ENCODE measurements around the gene ANTXR1. TPM values are rescaled to one million over a fixed set of nuclear protein-coding genes. Genes with fewer than 3 reads are reported as not detected.

Gene ANTXR1
- total RNA-seq, 2 donors from 2014 or later = 0.40 TPM; not detected in 1

GRCh38 chr2:69095305-69095704 is 82.3 kb downstream of the ANTXR1 start:
- Mint-ChIP-seq H3K9me3 (no peaks in the 10 kb centered on the region), H3K27me3 (peaks cover 12 to 41% of the 10 kb centered on the region in 2 donors), H3K4me1 (ENCODE audit: low read depth in 2 of 2) (no peaks in the 10 kb centered on the region), H3K4me3 (no peak overlapping the region), H3K36me3 (no peaks in the 10 kb centered on the region), H3K27ac (no peak overlapping the region)
- no peak for DNase-seq (ENCODE audit: low spot score)
- no peak for ATAC-seq

GRCh38 chr2:69096326-69097095 is 83.5 kb downstream of the ANTXR1 start:
- Mint-ChIP-seq H3K27ac (no peak overlapping the region), H3K27me3 (peaks cover 6 to 34% of the 10 kb centered on the region in 2 donors), H3K4me3 (no peak overlapping the region), H3K36me3 (no peaks in the 10 kb centered on the region), H3K9me3 (no peaks in the 10 kb centered on the region), H3K4me1 (ENCODE audit: low read depth in 2 of 2) (no peaks in the 10 kb centered on the region)
- DNase-seq (ENCODE audit: low spot score) (no peak), ATAC-seq (no peak)

GRCh38 chr2:69097148-69097610 is 84.2 kb downstream of the ANTXR1 start:
- no peaks in the 10 kb centered on the region for H3K36me3 Mint-ChIP-seq
- H3K27me3 Mint-ChIP-seq = peaks cover 9 to 38% of the 10 kb centered on the region in 2 donors
- ATAC-seq (no peak), DNase-seq (ENCODE audit: low spot score) (no peak)
- no peaks in the 10 kb centered on the region for H3K9me3 Mint-ChIP-seq
- no peak overlapping the region for H3K4me3 Mint-ChIP-seq
- H3K4me1 Mint-ChIP-seq (ENCODE audit: low read depth in 2 of 2) = no peaks in the 10 kb centered on the region
- H3K27ac Mint-ChIP-seq = no peak overlapping the region

- H3K36me3 Mint-ChIP-seq = no peaks in the 10 kb centered on the region
- H3K27ac Mint-ChIP-seq = no peak overlapping the region
- DNase-seq (ENCODE audit: low spot score) (no peak), ATAC-seq (no peak)
- H3K27me3 Mint-ChIP-seq = peaks cover 12 to 47% of the 10 kb centered on the region in 2 donors
- H3K9me3 Mint-ChIP-seq = no peaks in the 10 kb centered on the region
- H3K4me3 Mint-ChIP-seq = no peak overlapping the region
- H3K4me1 Mint-ChIP-seq (ENCODE audit: low read depth in 2 of 2) = no peaks in the 10 kb centered on the region
Observed at GRCh38 chr2:69097891-69098655, 85.1 kb downstream of the ANTXR1 start.

- Mint-ChIP-seq H3K36me3 (no peaks in the 10 kb centered on the region), H3K4me3 (no peak overlapping the region), H3K9me3 (no peaks in the 10 kb centered on the region), H3K27ac (no peak overlapping the region), H3K27me3 (peaks cover 12 to 44% of the 10 kb centered on the region in 2 donors), H3K4me1 (ENCODE audit: low read depth in 2 of 2) (no peaks in the 10 kb centered on the region)
- no peak for DNase-seq (ENCODE audit: low spot score)
- no peak for ATAC-seq
Observed at GRCh38 chr2:69099541-69099940, 86.6 kb downstream of the ANTXR1 start.

GRCh38 chr2:69100220-69100723 is 87.3 kb downstream of the ANTXR1 start:
- Mint-ChIP-seq H3K27me3 (peaks cover 9 to 41% of the 10 kb centered on the region in 2 donors), H3K36me3 (no peaks in the 10 kb centered on the region), H3K9me3 (no peaks in the 10 kb centered on the region), H3K4me1 (ENCODE audit: low read depth in 2 of 2) (no peaks in the 10 kb centered on the region), H3K27ac (no peak overlapping the region), H3K4me3 (no peak overlapping the region)
- no peak for ATAC-seq
- no peak for DNase-seq (ENCODE audit: low spot score)

GRCh38 chr2:69102041-69102593 is 89.1 kb downstream of the ANTXR1 start:
- no peak for ATAC-seq
- H3K4me3 Mint-ChIP-seq = no peak overlapping the region
- no peaks in the 10 kb centered on the region for H3K36me3 Mint-ChIP-seq
- no peak for DNase-seq (ENCODE audit: low spot score)
- H3K9me3 Mint-ChIP-seq = no peaks in the 10 kb centered on the region
- H3K27ac Mint-ChIP-seq = no peak overlapping the region
- peaks cover 13 to 51% of the 10 kb centered on the region in 2 donors for H3K27me3 Mint-ChIP-seq
- no peaks in the 10 kb centered on the region for H3K4me1 Mint-ChIP-seq (ENCODE audit: low read depth in 2 of 2)

- H3K4me1 Mint-ChIP-seq (ENCODE audit: low read depth in 2 of 2) = no peaks in the 10 kb centered on the region
- ATAC-seq = no peak
- no peak overlapping the region for H3K27ac Mint-ChIP-seq
Observed at GRCh38 chr2:69103419-69103818, 90.4 kb downstream of the ANTXR1 start.

GRCh38 chr2:69104261-69104660 is 91.3 kb downstream of the ANTXR1 start:
- no peak overlapping the region for H3K27ac Mint-ChIP-seq
- H3K9me3 Mint-ChIP-seq = no peaks in the 10 kb centered on the region
- no peaks in the 10 kb centered on the region for H3K4me1 Mint-ChIP-seq (ENCODE audit: low read depth in 2 of 2)
- ATAC-seq (no peak), DNase-seq (ENCODE audit: low spot score) (no peak)
- H3K27me3 Mint-ChIP-seq = peaks cover 14 to 47% of the 10 kb centered on the region in 2 donors
- no peak overlapping the region for H3K4me3 Mint-ChIP-seq
- no peaks in the 10 kb centered on the region for H3K36me3 Mint-ChIP-seq

More at GRCh38 chr2:69103419-69103818, 90.4 kb downstream of the ANTXR1 start:
- Mint-ChIP-seq H3K27me3 (peaks cover 11 to 40% of the 10 kb centered on the region in 2 donors), H3K36me3 (no peaks in the 10 kb centered on the region), H3K4me3 (no peak overlapping the region), H3K9me3 (no peaks in the 10 kb centered on the region)
- DNase-seq (ENCODE audit: low spot score) = no peak

- DNase-seq (ENCODE audit: low spot score) (no peak), ATAC-seq (no peak)
- Mint-ChIP-seq H3K27me3 (peaks cover 18 to 52% of the 10 kb centered on the region in 2 donors), H3K36me3 (no peaks in the 10 kb centered on the region), H3K4me3 (no peak overlapping the region), H3K4me1 (ENCODE audit: low read depth in 2 of 2) (no peaks in the 10 kb centered on the region), H3K27ac (no peak overlapping the region), H3K9me3 (no peaks in the 10 kb centered on the region)
Observed at GRCh38 chr2:69109255-69109654, 96.3 kb downstream of the ANTXR1 start.

GRCh38 chr2:69111076-69111475 is 98.1 kb downstream of the ANTXR1 start:
- no peak overlapping the region for H3K4me3 Mint-ChIP-seq
- H3K36me3 Mint-ChIP-seq = no peaks in the 10 kb centered on the region
- ATAC-seq = no peak
- peaks cover 19 to 48% of the 10 kb centered on the region in 2 donors for H3K27me3 Mint-ChIP-seq
- DNase-seq (ENCODE audit: low spot score) = no peak
- H3K9me3 Mint-ChIP-seq = no peaks in the 10 kb centered on the region
- H3K27ac Mint-ChIP-seq = no peak overlapping the region
- H3K4me1 Mint-ChIP-seq (ENCODE audit: low read depth in 2 of 2) = no peaks in the 10 kb centered on the region

- Mint-ChIP-seq H3K36me3 (no peaks in the 10 kb centered on the region), H3K4me1 (ENCODE audit: low read depth in 2 of 2) (no peaks in the 10 kb centered on the region), H3K27me3 (peaks cover 13 to 43% of the 10 kb centered on the region in 2 donors), H3K4me3 (no peak overlapping the region), H3K27ac (no peak overlapping the region), H3K9me3 (no peaks in the 10 kb centered on the region)
- DNase-seq (ENCODE audit: low spot score) = no peak
- no peak for ATAC-seq
Observed at GRCh38 chr2:69113627-69114026, 100.6 kb downstream of the ANTXR1 start.

- Mint-ChIP-seq H3K27me3 (peaks cover 12 to 35% of the 10 kb centered on the region in 2 donors), H3K36me3 (no peaks in the 10 kb centered on the region), H3K9me3 (no peaks in the 10 kb centered on the region), H3K4me3 (no peak overlapping the region), H3K27ac (no peak overlapping the region), H3K4me1 (ENCODE audit: low read depth in 2 of 2) (no peaks in the 10 kb centered on the region)
- ATAC-seq (no peak), DNase-seq (ENCODE audit: low spot score) (no peak)
Observed at GRCh38 chr2:69114534-69114933, 101.6 kb downstream of the ANTXR1 start.

- DNase-seq (ENCODE audit: low spot score) (no peak), ATAC-seq (no peak)
- H3K4me1 Mint-ChIP-seq (ENCODE audit: low read depth in 2 of 2) = no peaks in the 10 kb centered on the region
- H3K36me3 Mint-ChIP-seq = no peaks in the 10 kb centered on the region
- no peak overlapping the region for H3K4me3 Mint-ChIP-seq
- peaks cover 11 to 30% of the 10 kb centered on the region in 2 donors for H3K27me3 Mint-ChIP-seq
- H3K9me3 Mint-ChIP-seq = no peaks in the 10 kb centered on the region
- H3K27ac Mint-ChIP-seq = no peak overlapping the region
Observed at GRCh38 chr2:69116438-69116837, 103.5 kb downstream of the ANTXR1 start.
